Fibroblast of lung (primary cell): ENCODE data around the gene SEMA3E.
"Not testable (repeated sequence)": the region's sequence is repeated elsewhere in the genome, so short reads cannot be mapped to it uniquely, and the experiment has no call there.

ENCODE experiments used
- CTCF ChIP-seq, 2 donors: IDR thresholded peaks in 1 of 2; conservative IDR thresholded peaks in 1 of 2; 1 replicate in 1 of 2; 2 replicates in 1 of 2; pipeline ENCODE4 v1.5.1; 2011 to 2012; ENCODE audit warnings: low read length in 2 of 2, control low read depth in 1 of 2, inconsistent platforms in 1 of 2, low read depth in 1 of 2, mild to moderate bottlenecking in 1 of 2
- EZH2 ChIP-seq: IDR thresholded peaks from 2 replicates; pipeline ENCODE4 v1.5.1; 2012; ENCODE audit warnings: low read length, control low read depth, mild to moderate bottlenecking; ENCODE audit errors: missing control alignments

GRCh38 chr7:83461820-83462219, 187.1 kb downstream of the SEMA3E start:
- not testable (repeated sequence) for TF ChIP-seq EZH2; CTCF (conservative IDR thresholded peaks at IDR 0.05 in 1 of 2, IDR thresholded peaks at IDR 0.05 in 1 of 2; ENCODE audit: low read depth in 1 of 2, low read length in 2 of 2)
